K562 (cell line): ENCODE results near the gene ZBTB18. TPM values are rescaled to one million over a fixed set of nuclear protein-coding genes. Genes with fewer than 3 reads are reported as not detected.
A peak's percentile ranks its signal among the peaks of the same experiment; 100 is the strongest.

ENCODE experiments used
- ATF1 ChIP-seq, 2 experiments: fragments of 450-650 bp in 1 of 2; IDR thresholded peaks; 2 replicates each; pipeline ENCODE4 v1.6.1; 2016; ENCODE audit warnings: missing compliant biosample characterization in 1 of 2, missing genetic modification characterization in 1 of 2
- CHCHD3 ChIP-seq: fragments of 250-450 bp; sonication (Bioruptor Pico); IDR thresholded peaks from 2 replicates; pipeline ENCODE4 v2.1.2; 2022; ENCODE audit warnings: mild to moderate bottlenecking
- FOXM1 ChIP-seq, 2 experiments: fragments of 450-650 bp in 1 of 2; sonication (generic) in 1 of 2; formaldehyde crosslinking in 1 of 2; IDR thresholded peaks; 2 replicates each; pipeline versions ENCODE4 v1.6.1 to v1.9.0; 2017 to 2022; ENCODE audit warnings: low read depth in 2 of 2, mild to moderate bottlenecking in 2 of 2, missing genetic modification reagents in 1 of 2, moderate library complexity in 1 of 2
- KAT7 ChIP-seq: sonication (generic); formaldehyde crosslinking; IDR thresholded peaks from 2 replicates; pipeline ENCODE4 v1.8.0; 2022; ENCODE audit warnings: missing genetic modification reagents, mild to moderate bottlenecking, borderline replicate concordance
- KLF16 ChIP-seq: IDR thresholded peaks from 2 replicates; pipeline ENCODE4 v1.6.1; 2016; ENCODE audit warnings: antibody characterized with exemption
- MED1 ChIP-seq: sonication (generic); formaldehyde crosslinking; IDR thresholded peaks from 2 replicates; pipeline ENCODE4 v1.8.1; 2023; ENCODE audit warnings: missing genetic modification reagents, borderline replicate concordance
- PHF20 ChIP-seq: fragments of 450-650 bp; IDR thresholded peaks from 2 replicates; pipeline ENCODE4 v1.6.1; 2018; ENCODE audit not compliant: partially characterized antibody
- PHTF2 ChIP-seq: fragments of 250-450 bp; sonication (Bioruptor Pico); IDR thresholded peaks from 2 replicates; pipeline ENCODE4 v1.5.0; 2021; ENCODE audit warnings: mild to moderate bottlenecking
- POLR2G ChIP-seq: fragments of 200-400 bp; formaldehyde crosslinking; IDR thresholded peaks from 2 replicates; pipeline ENCODE4 v1.6.1; 2017; ENCODE audit warnings: low read depth, mild to moderate bottlenecking, antibody characterized with exemption, low read length, moderate library complexity
- POLR2H ChIP-seq: IDR thresholded peaks from 2 replicates; pipeline ENCODE4 v1.6.1; 2016; ENCODE audit warnings: missing genetic modification characterization, low read depth, mild to moderate bottlenecking, control low read depth, missing compliant biosample characterization, moderate library complexity
- SMC3 ChIP-seq: conservative IDR thresholded peaks from 2 replicates; pipeline ENCODE4 v1.6.1; 2011; ENCODE audit warnings: low read depth, low read length, improper control_type of control experiment; ENCODE audit not compliant: insufficient read depth
- polyA plus RNA-seq, 8 experiments: library from polyadenylated mRNA; depleted of rRNA in 4 of 8; stranded (reverse) in 5 of 8; unstranded in 3 of 8; fragments of >200 nt; fragmentation: Nextera tagmentation in 2 of 8; fragmentation: Illumina TruSeq in 1 of 8; extraction: Ambion mirVana in 2 of 8; extraction: Trizol in 1 of 8; gene quantifications; 2 replicates each; pipeline versions ENCODE4 v1.2.1 to v1.2.3, GENCODE V29; 2011 to 2014; ENCODE audit warnings: inconsistent platforms in 1 of 8, missing spikeins in 1 of 8
- total RNA-seq, 7 experiments: library from RNA; depleted of rRNA in 6 of 7; stranded (reverse); fragments of >200 nt in 6 of 7; fragmentation: Illumina TruSeq in 2 of 7; extraction: Trizol in 2 of 7; gene quantifications; 2 replicates each; pipeline versions ENCODE4 v1.2.1 to v1.2.3, GENCODE V29; 2011 to 2021; ENCODE audit warnings: low replicate concordance in 1 of 7
- TF ChIP-seq, protein P1 (sequence below): fragments of 450-650 bp; formaldehyde crosslinking; IDR thresholded peaks from 2 replicates; pipeline ENCODE4 v1.4.0; 2020; ENCODE audit warnings: mild to moderate bottlenecking, moderate library complexity
- TF ChIP-seq, protein P2 (sequence below): fragments of 250-450 bp; sonication (Bioruptor Pico); IDR thresholded peaks from 2 replicates; pipeline ENCODE4 v1.5.0; 2020; ENCODE audit warnings: mild to moderate bottlenecking
- TF ChIP-seq, protein P3 (sequence below), 3 experiments: IDR thresholded peaks in 2 of 3; conservative IDR thresholded peaks in 1 of 3; 2 replicates each; pipeline ENCODE4 v1.5.1; 2011 to 2012; ENCODE audit warnings: low read length in 3 of 3, mild to moderate bottlenecking in 3 of 3, control low read depth in 2 of 3, improper control_type of control experiment in 1 of 3, inconsistent platforms in 1 of 3, low read depth in 1 of 3, mixed read lengths in 1 of 3, moderate library complexity in 1 of 3; ENCODE audit not compliant: insufficient read depth in 2 of 3
- TF ChIP-seq, protein P4 (sequence below): sonication (generic); formaldehyde crosslinking; IDR thresholded peaks from 2 replicates; pipeline ENCODE4 v1.8.0; 2023; ENCODE audit warnings: missing genetic modification reagents, mild to moderate bottlenecking, borderline replicate concordance

Gene ZBTB18
- total and polyA plus RNA-seq, 9 of the 15 experiments (the other 6 are each of a cell fraction or from before 2014, with no cell fraction given): 0.13 to 2.6 (median 1.6) TPM

DNA sequence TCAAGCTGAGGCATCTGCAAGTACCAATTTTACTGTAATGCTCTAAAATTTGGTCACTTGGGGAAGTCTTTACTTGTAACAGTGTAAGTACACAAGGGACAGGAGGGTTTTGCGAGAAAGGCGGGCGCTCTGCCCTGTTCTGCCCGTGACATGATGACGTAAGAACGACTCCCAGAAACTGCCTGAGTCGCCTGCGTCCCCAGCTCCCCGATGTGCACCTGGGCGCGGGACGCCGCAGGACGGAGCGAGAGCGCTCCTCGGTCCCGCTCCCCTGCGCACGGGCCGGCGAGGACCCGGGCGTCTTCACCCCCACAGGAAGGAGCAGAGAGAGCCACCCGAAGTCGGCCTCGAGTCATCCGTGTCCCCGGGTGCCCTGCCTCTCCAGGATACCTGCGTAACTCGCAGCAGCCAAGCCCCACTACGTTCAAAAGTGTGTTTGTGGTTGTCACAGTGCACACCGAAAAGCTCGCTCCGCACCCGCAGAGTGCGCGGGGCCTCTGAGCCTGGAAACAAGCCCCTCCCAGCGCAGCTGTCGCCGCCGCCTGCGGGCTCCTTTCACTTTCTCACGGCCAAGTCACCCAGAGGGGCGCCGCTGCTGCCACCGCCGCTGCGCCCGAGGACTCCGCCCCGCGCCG, 3.3 kb upstream of the ZBTB18 start (continued):
- no peak for TF ChIP-seq SMC3
- TF ChIP-seq CHCHD3 (CRISPR knock-in tag): no peak
- TF ChIP-seq KAT7: peak; percentile 82; the same call in 1 of the 2 replicates
- TF ChIP-seq, protein P1, sequence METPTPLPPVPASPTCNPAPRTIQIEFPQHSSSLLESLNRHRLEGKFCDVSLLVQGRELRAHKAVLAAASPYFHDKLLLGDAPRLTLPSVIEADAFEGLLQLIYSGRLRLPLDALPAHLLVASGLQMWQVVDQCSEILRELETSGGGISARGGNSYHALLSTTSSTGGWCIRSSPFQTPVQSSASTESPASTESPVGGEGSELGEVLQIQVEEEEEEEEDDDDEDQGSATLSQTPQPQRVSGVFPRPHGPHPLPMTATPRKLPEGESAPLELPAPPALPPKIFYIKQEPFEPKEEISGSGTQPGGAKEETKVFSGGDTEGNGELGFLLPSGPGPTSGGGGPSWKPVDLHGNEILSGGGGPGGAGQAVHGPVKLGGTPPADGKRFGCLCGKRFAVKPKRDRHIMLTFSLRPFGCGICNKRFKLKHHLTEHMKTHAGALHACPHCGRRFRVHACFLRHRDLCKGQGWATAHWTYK: peak; percentile 77
- TF ChIP-seq, protein P2, sequence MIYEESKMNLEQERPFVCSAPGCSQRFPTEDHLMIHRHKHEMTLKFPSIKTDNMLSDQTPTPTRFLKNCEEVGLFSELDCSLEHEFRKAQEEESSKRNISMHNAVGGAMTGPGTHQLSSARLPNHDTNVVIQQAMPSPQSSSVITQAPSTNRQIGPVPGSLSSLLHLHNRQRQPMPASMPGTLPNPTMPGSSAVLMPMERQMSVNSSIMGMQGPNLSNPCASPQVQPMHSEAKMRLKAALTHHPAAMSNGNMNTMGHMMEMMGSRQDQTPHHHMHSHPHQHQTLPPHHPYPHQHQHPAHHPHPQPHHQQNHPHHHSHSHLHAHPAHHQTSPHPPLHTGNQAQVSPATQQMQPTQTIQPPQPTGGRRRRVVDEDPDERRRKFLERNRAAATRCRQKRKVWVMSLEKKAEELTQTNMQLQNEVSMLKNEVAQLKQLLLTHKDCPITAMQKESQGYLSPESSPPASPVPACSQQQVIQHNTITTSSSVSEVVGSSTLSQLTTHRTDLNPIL (CRISPR knock-in tag): 0 out of 2 replicates have a peak, but pooled peaks have one; percentile 47
- TF ChIP-seq POLR2G: peak; percentile 90
- TF ChIP-seq, protein P3, sequence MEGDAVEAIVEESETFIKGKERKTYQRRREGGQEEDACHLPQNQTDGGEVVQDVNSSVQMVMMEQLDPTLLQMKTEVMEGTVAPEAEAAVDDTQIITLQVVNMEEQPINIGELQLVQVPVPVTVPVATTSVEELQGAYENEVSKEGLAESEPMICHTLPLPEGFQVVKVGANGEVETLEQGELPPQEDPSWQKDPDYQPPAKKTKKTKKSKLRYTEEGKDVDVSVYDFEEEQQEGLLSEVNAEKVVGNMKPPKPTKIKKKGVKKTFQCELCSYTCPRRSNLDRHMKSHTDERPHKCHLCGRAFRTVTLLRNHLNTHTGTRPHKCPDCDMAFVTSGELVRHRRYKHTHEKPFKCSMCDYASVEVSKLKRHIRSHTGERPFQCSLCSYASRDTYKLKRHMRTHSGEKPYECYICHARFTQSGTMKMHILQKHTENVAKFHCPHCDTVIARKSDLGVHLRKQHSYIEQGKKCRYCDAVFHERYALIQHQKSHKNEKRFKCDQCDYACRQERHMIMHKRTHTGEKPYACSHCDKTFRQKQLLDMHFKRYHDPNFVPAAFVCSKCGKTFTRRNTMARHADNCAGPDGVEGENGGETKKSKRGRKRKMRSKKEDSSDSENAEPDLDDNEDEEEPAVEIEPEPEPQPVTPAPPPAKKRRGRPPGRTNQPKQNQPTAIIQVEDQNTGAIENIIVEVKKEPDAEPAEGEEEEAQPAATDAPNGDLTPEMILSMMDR (IDR thresholded peaks at IDR 0.05 in 2 of 3, conservative IDR thresholded peaks at IDR 0.05 in 1 of 3; ENCODE audit: insufficient read depth in 2 of 3, low read depth in 1 of 3, low read length in 3 of 3): no peak; a peak in 1 of 6 replicates
- peak; percentile 74 for TF ChIP-seq POLR2H (tag)
- TF ChIP-seq MED1 (CRISPR knock-in tag): no peak
- TF ChIP-seq FOXM1 (IDR thresholded peaks at IDR 0.05; ENCODE audit: low read depth): no peak
- 0 out of 2 replicates have a peak, but pooled peaks have one; percentile 23 for TF ChIP-seq FOXM1 (CRISPR knock-in tag; IDR thresholded peaks at IDR 0.05; ENCODE audit: low read depth)
- TF ChIP-seq ATF1 (CRISPR knock-in tag; IDR thresholded peaks at IDR 0.05): no peak
- peak; percentile 94 for TF ChIP-seq ATF1 (tag; IDR thresholded peaks at IDR 0.05)
- TF ChIP-seq, protein P4, sequence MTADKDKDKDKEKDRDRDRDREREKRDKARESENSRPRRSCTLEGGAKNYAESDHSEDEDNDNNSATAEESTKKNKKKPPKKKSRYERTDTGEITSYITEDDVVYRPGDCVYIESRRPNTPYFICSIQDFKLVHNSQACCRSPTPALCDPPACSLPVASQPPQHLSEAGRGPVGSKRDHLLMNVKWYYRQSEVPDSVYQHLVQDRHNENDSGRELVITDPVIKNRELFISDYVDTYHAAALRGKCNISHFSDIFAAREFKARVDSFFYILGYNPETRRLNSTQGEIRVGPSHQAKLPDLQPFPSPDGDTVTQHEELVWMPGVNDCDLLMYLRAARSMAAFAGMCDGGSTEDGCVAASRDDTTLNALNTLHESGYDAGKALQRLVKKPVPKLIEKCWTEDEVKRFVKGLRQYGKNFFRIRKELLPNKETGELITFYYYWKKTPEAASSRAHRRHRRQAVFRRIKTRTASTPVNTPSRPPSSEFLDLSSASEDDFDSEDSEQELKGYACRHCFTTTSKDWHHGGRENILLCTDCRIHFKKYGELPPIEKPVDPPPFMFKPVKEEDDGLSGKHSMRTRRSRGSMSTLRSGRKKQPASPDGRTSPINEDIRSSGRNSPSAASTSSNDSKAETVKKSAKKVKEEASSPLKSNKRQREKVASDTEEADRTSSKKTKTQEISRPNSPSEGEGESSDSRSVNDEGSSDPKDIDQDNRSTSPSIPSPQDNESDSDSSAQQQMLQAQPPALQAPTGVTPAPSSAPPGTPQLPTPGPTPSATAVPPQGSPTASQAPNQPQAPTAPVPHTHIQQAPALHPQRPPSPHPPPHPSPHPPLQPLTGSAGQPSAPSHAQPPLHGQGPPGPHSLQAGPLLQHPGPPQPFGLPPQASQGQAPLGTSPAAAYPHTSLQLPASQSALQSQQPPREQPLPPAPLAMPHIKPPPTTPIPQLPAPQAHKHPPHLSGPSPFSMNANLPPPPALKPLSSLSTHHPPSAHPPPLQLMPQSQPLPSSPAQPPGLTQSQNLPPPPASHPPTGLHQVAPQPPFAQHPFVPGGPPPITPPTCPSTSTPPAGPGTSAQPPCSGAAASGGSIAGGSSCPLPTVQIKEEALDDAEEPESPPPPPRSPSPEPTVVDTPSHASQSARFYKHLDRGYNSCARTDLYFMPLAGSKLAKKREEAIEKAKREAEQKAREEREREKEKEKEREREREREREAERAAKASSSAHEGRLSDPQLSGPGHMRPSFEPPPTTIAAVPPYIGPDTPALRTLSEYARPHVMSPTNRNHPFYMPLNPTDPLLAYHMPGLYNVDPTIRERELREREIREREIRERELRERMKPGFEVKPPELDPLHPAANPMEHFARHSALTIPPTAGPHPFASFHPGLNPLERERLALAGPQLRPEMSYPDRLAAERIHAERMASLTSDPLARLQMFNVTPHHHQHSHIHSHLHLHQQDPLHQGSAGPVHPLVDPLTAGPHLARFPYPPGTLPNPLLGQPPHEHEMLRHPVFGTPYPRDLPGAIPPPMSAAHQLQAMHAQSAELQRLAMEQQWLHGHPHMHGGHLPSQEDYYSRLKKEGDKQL (CRISPR knock-in tag): no peak
- no peak for TF ChIP-seq PHTF2 (CRISPR knock-in tag)
- TF ChIP-seq KLF16: peak; percentile 8; the same call in 1 of the 2 replicates
- peak; percentile 78 for TF ChIP-seq PHF20
